Measurements from ENCODE around the gene RPS6KA4. TPM values are rescaled to one million over a fixed set of nuclear protein-coding genes. Genes with fewer than 3 reads are reported as not detected.

Gene RPS6KA4
- total RNA-seq, 2 experiments from 2014 or later: 7.3 to 9.2 TPM

DNA sequence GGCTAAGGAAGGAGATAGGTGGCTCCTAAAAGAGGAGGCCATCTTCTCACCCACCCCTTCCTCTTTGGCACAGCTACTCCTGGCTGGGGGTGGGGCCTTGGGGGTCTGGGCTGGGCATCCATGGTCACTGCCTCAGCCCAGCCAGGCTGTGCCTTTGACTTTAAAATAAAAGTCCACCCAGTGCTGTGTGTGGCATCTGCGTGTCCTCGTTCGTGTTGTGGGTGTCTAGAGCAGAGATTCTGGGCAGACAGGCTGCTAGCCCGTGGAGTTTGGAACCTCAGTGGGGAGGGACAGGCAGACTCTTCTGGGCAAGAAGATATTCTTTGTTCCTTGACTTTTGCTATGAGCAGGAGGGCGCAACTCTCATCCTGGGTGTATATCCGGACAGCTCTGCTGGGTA lies 13.1 kb downstream of the RPS6KA4 start:
- Mint-ChIP-seq H3K4me1 (ENCODE audit: low read depth) (no peaks in the 10 kb centered on the region), H3K27ac (no peak overlapping the region), H3K9me3 (no peaks in the 10 kb centered on the region), H3K36me3 (ENCODE audit: low read depth) (peaks cover 6% of the 10 kb centered on the region), H3K27me3 (no peaks in the 10 kb centered on the region), H3K4me3 (no peak overlapping the region)
- no peak overlapping the region for H3K27ac ChIP-seq (ENCODE audit: low read depth in 1 of 2, low read length in 2 of 2)
- TF ChIP-seq, protein P1, sequence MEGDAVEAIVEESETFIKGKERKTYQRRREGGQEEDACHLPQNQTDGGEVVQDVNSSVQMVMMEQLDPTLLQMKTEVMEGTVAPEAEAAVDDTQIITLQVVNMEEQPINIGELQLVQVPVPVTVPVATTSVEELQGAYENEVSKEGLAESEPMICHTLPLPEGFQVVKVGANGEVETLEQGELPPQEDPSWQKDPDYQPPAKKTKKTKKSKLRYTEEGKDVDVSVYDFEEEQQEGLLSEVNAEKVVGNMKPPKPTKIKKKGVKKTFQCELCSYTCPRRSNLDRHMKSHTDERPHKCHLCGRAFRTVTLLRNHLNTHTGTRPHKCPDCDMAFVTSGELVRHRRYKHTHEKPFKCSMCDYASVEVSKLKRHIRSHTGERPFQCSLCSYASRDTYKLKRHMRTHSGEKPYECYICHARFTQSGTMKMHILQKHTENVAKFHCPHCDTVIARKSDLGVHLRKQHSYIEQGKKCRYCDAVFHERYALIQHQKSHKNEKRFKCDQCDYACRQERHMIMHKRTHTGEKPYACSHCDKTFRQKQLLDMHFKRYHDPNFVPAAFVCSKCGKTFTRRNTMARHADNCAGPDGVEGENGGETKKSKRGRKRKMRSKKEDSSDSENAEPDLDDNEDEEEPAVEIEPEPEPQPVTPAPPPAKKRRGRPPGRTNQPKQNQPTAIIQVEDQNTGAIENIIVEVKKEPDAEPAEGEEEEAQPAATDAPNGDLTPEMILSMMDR (IDR thresholded peaks at IDR 0.05): no peak
- ChIA-PET POLR2A (no interaction called here), CTCF (no interaction called here)
- H3K27me3 ChIP-seq (ENCODE audit: control insufficient read depth in 1 of 2, insufficient read depth in 2 of 2, low read length in 2 of 2): no peaks in the 10 kb centered on the region
- intact Hi-C loops (cut with DNase I, micrococcal nuclease): no loop called here
- H3K9me3 ChIP-seq (ENCODE audit: control insufficient read depth in 1 of 2, insufficient read depth in 1 of 2, low read length in 2 of 2): no peaks in the 10 kb centered on the region
- peaks cover 3% of the 10 kb centered on the region for H3K4me1 ChIP-seq (ENCODE audit: insufficient read depth, low read length)
- ATAC-seq (ENCODE audit: poor library complexity) (no peak), DNase-seq (no peak)
- no peak overlapping the region for H3K4me3 ChIP-seq (ENCODE audit: low read length)
- H3K36me3 ChIP-seq (ENCODE audit: insufficient read depth, low read length): peaks cover 22% of the 10 kb centered on the region

DNA sequence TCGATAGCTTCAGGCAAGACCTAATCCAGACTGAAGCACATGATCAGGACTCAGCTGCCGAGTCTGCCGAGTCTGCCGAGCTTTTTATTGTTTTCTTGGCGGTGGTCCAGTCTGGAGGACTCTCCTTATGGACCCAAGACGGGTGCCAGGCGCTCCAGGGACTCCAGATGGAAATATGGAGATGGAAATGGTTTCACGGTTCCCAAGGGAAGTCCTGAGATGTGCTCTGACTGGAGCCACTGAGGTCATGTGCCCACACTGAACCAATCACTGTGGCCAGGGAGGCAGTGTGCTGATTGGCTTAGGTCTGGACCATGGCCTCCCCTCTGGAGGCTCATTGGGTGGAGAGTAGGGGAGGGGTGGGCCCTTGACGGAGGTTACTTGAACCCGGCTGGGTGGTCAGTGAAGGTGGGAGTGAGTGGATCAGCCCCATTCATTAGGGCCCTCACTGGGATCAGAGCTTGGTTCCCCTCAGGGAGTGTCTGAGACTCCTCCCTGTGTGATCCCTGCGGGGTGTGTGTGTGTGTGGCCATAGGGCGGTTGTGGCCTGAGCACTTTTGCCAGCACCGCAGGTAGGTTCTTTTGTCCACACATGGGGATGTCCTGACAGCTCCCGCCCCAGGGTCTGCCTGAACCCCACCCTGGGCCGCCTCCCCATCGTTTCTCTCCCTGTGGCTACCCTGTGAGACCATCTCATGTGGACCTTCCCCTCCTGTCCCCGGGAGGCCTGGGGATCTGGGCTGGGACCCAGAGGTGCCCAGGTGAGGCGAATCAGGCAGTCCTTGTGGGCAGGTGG lies 14.0 kb downstream of the RPS6KA4 start:
- H3K36me3 Mint-ChIP-seq (ENCODE audit: low read depth): peaks cover 6% of the 10 kb centered on the region
- DNase-seq (no peak), ATAC-seq (ENCODE audit: poor library complexity) (no peak)
- no peak overlapping the region for H3K27ac Mint-ChIP-seq
- H3K36me3 ChIP-seq (ENCODE audit: insufficient read depth, low read length): peaks cover 17% of the 10 kb centered on the region
- intact Hi-C loops (cut with DNase I, micrococcal nuclease): no loop called here
- ChIA-PET POLR2A (interaction anchor here (1.5 kb wide), 1 partner anchor 55 kb away, joined by 3 read pairs; the partner anchor contains the start of genes PRDX5 and TRMT112), CTCF (no interaction called here)
- H3K4me1 Mint-ChIP-seq (ENCODE audit: low read depth): no peaks in the 10 kb centered on the region
- TF ChIP-seq, protein P1 (IDR thresholded peaks at IDR 0.05): no peak
- no peaks in the 10 kb centered on the region for H3K9me3 Mint-ChIP-seq
- no peaks in the 10 kb centered on the region for H3K27me3 Mint-ChIP-seq
- no peak overlapping the region for H3K4me3 Mint-ChIP-seq
- H3K9me3 ChIP-seq (ENCODE audit: control insufficient read depth in 1 of 2, insufficient read depth in 1 of 2, low read length in 2 of 2): no peaks in the 10 kb centered on the region
- H3K4me1 ChIP-seq (ENCODE audit: insufficient read depth, low read length): peaks cover 3% of the 10 kb centered on the region
- no peaks in the 10 kb centered on the region for H3K27me3 ChIP-seq (ENCODE audit: control insufficient read depth in 1 of 2, insufficient read depth in 2 of 2, low read length in 2 of 2)
- H3K27ac ChIP-seq (ENCODE audit: low read depth in 1 of 2, low read length in 2 of 2): no peak overlapping the region
- no peak overlapping the region for H3K4me3 ChIP-seq (ENCODE audit: low read length)

DNA sequence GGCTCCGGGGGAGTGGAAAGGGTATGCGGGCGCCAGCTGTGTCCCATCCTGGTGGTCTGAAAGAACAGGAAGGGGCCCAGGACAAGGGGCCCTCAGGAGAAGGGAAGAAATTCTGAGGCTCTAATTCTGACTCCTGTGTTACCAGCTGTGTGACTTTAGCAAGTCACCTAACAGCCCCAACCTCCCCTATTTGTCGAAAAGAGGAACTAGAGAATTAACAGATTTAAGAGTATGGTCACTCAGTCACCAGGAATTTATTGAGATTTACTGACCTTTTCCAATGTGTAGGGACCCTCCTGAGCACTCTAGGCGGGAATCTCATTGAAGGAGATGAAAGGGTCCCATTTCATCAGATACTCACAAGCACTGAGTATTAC lies 14.6 kb downstream of the RPS6KA4 start:
- intact Hi-C loops (cut with DNase I, micrococcal nuclease): no loop called here
- Histone ChIP-seq H3K27ac (ENCODE audit: low read depth in 1 of 2, low read length in 2 of 2) (no peak overlapping the region), H3K27me3 (ENCODE audit: control insufficient read depth in 1 of 2, insufficient read depth in 2 of 2, low read length in 2 of 2) (no peaks in the 10 kb centered on the region), H3K4me3 (ENCODE audit: low read length) (no peak overlapping the region), H3K9me3 (ENCODE audit: control insufficient read depth in 1 of 2, insufficient read depth in 1 of 2, low read length in 2 of 2) (no peaks in the 10 kb centered on the region), H3K36me3 (ENCODE audit: insufficient read depth, low read length) (peaks cover 12% of the 10 kb centered on the region), H3K4me1 (ENCODE audit: insufficient read depth, low read length) (peaks cover 3% of the 10 kb centered on the region)
- no peak overlapping the region for H3K27ac Mint-ChIP-seq
- H3K36me3 Mint-ChIP-seq (ENCODE audit: low read depth): peaks cover 6% of the 10 kb centered on the region
- ChIA-PET POLR2A (interaction anchor here (1.5 kb wide), 1 partner anchor 56 kb away, joined by 3 read pairs; the partner anchor contains the start of genes PRDX5 and TRMT112), CTCF (no interaction called here)
- H3K9me3 Mint-ChIP-seq: no peaks in the 10 kb centered on the region
- TF ChIP-seq, protein P1 (IDR thresholded peaks at IDR 0.05): no peak
- H3K27me3 Mint-ChIP-seq: no peaks in the 10 kb centered on the region
- H3K4me1 Mint-ChIP-seq (ENCODE audit: low read depth): no peaks in the 10 kb centered on the region
- DNase-seq: no peak
- no peak for ATAC-seq (ENCODE audit: poor library complexity)
- no peak overlapping the region for H3K4me3 Mint-ChIP-seq
